Measurements from ENCODE around the gene CRACR2B. TPM values are rescaled to one million over a fixed set of nuclear protein-coding genes. Genes with fewer than 3 reads are reported as not detected.

Gene CRACR2B
- polyA plus RNA-seq, 3 donors, result 1.0 to 11.0 (median 1.4) TPM

DNA sequence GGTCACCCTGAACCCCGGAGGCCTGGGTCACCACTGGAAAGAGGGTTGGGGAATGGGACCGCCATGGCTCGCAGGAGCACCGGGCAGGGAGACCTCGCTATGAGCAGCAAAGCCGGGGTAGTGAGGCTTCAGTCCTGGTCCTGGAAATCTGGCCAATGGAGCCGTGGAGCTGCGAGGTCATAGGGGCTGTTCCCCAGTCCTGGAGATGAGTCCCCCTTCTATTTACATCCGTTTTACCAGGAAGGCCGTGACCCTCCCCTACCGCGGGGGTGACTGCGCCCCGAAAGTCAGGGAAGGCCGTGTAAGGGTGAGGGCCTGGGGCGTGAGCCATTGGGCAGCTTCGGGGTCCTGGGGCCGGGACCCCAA, 23.1 kb upstream of the CRACR2B start:
- Mint-ChIP-seq H3K36me3 (peaks cover 3 to 22% of the 10 kb centered on the region in 2 donors), H3K9me3 (peaks cover 0 to 3% (median 0%) of the 10 kb centered on the region in 7 donors), H3K4me3 (peak overlapping the region; percentile 76 to 83), H3K27me3 (ENCODE audit: low read depth in 3 of 3) (peaks cover 0 to 5% (median 2%) of the 10 kb centered on the region in 3 donors), H3K27ac (no peak overlapping the region), H3K4me1 (peaks cover 30% of the 10 kb centered on the region)
- H3K36me3 ChIP-seq (replicated peaks in 1 of 2; ENCODE audit: control insufficient read depth in 1 of 2, insufficient read depth in 2 of 2, low read length in 2 of 2), result peaks cover 13 to 15% of the 10 kb centered on the region in 2 donors
- no peaks in the 10 kb centered on the region for H3K9me3 ChIP-seq (replicated peaks in 1 of 2; ENCODE audit: control insufficient read depth in 1 of 2, insufficient read depth in 1 of 2, low read length in 2 of 2)
- no peaks in the 10 kb centered on the region for H3K27me3 ChIP-seq (ENCODE audit: control insufficient read depth in 2 of 2, insufficient read depth in 2 of 2, low read length in 2 of 2)
- H3K4me1 ChIP-seq (ENCODE audit: control insufficient read depth in 1 of 2, insufficient read depth in 2 of 2, low read length in 2 of 2), result peaks cover 29 to 32% of the 10 kb centered on the region in 2 donors
- H3K9ac ChIP-seq (ENCODE audit: insufficient read depth, low read length, poor library complexity, severe bottlenecking), result peak overlapping the region; percentile 67
- intact Hi-C loops (cut with micrococcal nuclease), result no loop called here
- peaks cover 28% of the 10 kb centered on the region for H3K79me2 ChIP-seq (ENCODE audit: insufficient read depth, low read length)
- peak overlapping the region; percentile 87 for H2AFZ ChIP-seq (ENCODE audit: insufficient read depth, low read depth, low read length, poor library complexity, severe bottlenecking)
- peaks cover 11% of the 10 kb centered on the region for H4K20me1 ChIP-seq (ENCODE audit: insufficient read depth, low read length)
- no peak for TF ChIP-seq CTCF (IDR thresholded peaks at IDR 0.05)
- 9% methylated on average over 12 of the region's 18 CpGs for WGBS (ENCODE audit: insufficient coverage)
- peak overlapping the region; percentile 89 for H3K4me2 ChIP-seq (replicated peaks; ENCODE audit: extremely low read depth, low read length, poor library complexity, severe bottlenecking)
- H3K4me3 ChIP-seq (replicated peaks in 1 of 3; ENCODE audit: low read depth in 2 of 3, low read length in 3 of 3), result peak overlapping the region; percentile 39 to 80 (median 48)
- DNase-seq, result no peak
- no peak overlapping the region for H3K27ac ChIP-seq (ENCODE audit: low read depth in 1 of 2, low read length in 2 of 2)

GRCh38 chr11:808427-809286, 19.1 kb upstream of the CRACR2B start:
- peak in 2 of 3 donors; percentile 73 to 79 for DNase-seq
- Histone ChIP-seq H3K9me3 (replicated peaks in 1 of 2; ENCODE audit: control insufficient read depth in 1 of 2, insufficient read depth in 1 of 2, low read length in 2 of 2) (no peaks in the 10 kb centered on the region), H3K79me2 (ENCODE audit: insufficient read depth, low read length) (peaks cover 54% of the 10 kb centered on the region), H3K27me3 (ENCODE audit: control insufficient read depth in 2 of 2, insufficient read depth in 2 of 2, low read length in 2 of 2) (no peaks in the 10 kb centered on the region), H3K36me3 (replicated peaks in 1 of 2; ENCODE audit: control insufficient read depth in 1 of 2, insufficient read depth in 2 of 2, low read length in 2 of 2) (peaks cover 22 to 26% of the 10 kb centered on the region in 2 donors), H3K9ac (ENCODE audit: insufficient read depth, low read length, poor library complexity, severe bottlenecking) (peak overlapping the region; percentile 91), H2AFZ (ENCODE audit: insufficient read depth, low read depth, low read length, poor library complexity, severe bottlenecking) (peak overlapping the region; percentile 83), H3K4me3 (replicated peaks in 1 of 3; ENCODE audit: low read depth in 2 of 3, low read length in 3 of 3) (peak overlapping the region; percentile 79 to 96 (median 91)), H3K27ac (ENCODE audit: low read depth in 1 of 2, low read length in 2 of 2) (peak overlapping the region; percentile 89 to 97), H3K4me1 (ENCODE audit: control insufficient read depth in 1 of 2, insufficient read depth in 2 of 2, low read length in 2 of 2) (peaks cover 40 to 48% of the 10 kb centered on the region in 2 donors), H4K20me1 (ENCODE audit: insufficient read depth, low read length) (peaks cover 49% of the 10 kb centered on the region), H3K4me2 (replicated peaks; ENCODE audit: extremely low read depth, low read length, poor library complexity, severe bottlenecking) (peak overlapping the region; percentile 96)
- peak overlapping the region; percentile 90 to 93 for H3K4me3 Mint-ChIP-seq
- TF ChIP-seq CTCF (IDR thresholded peaks at IDR 0.05), result no peak
- intact Hi-C loops (cut with micrococcal nuclease), result loop anchor here (1.0 to 5.0 kb wide), 3 partner anchors 11 to 34 kb away; partner anchors contain the start of genes POLR2L (in 1 of the 2) and TSPAN4 (in 1 of the 2)
- H3K27me3 Mint-ChIP-seq (ENCODE audit: low read depth in 3 of 3), result peaks cover 0 to 5% (median 2%) of the 10 kb centered on the region in 3 donors
- H3K36me3 Mint-ChIP-seq, result peaks cover 20 to 27% of the 10 kb centered on the region in 2 donors
- 28% methylated on average over 32 of the region's 36 CpGs for WGBS (ENCODE audit: insufficient coverage)
- peaks cover 48% of the 10 kb centered on the region for H3K4me1 Mint-ChIP-seq
- peaks cover 0 to 2% (median 0%) of the 10 kb centered on the region in 7 donors for H3K9me3 Mint-ChIP-seq
- peak overlapping the region; percentile 96 to 100 (median 98) for H3K27ac Mint-ChIP-seq
